Loucy (cell line): ENCODE data around the gene CLASP1.

ENCODE experiments used
- CTCF ChIP-seq: fragments of 200-600 bp; sonication (generic); conservative IDR thresholded peaks from 2 replicates; pipeline ENCODE4 v1.5.1; 2014; ENCODE audit warnings: mild to moderate bottlenecking, antibody characterized with exemption, low read length
- EZH2phosphoT487 ChIP-seq: fragments of 200-600 bp; IDR thresholded peaks from 2 replicates; pipeline ENCODE4 v1.6.1; 2018; ENCODE audit warnings: antibody characterized with exemption, mild to moderate bottlenecking, moderate library complexity, borderline replicate concordance

- no peak for TF ChIP-seq CTCF
- TF ChIP-seq EZH2phosphoT487, result no peak
These were observed 16.8 kb upstream of the CLASP1 start for GRCh38 chr2:121666042-121666441.
